MCF 10A (cell line): Measurements from ENCODE around the gene FREM1. TPM values are rescaled to one million over a fixed set of nuclear protein-coding genes. Genes with fewer than 3 reads are reported as not detected.

Source experiments
- BruUV-seq: library from RNA; stranded (reverse); fragments of 400-500 nt; replicated peaks from 2 replicates; lab custom pipeline; 2021; lab: Mats Ljungman, UMichigan
- CTCF ChIA-PET: fragments of 300-600 bp; sonication (Branson Sonifier 250); formaldehyde crosslinking; extraction: SDS; loops from one replicate; lab custom pipeline; 2021; ENCODE audit warnings: antibody characterized with exemption, inconsistent platforms; lab: Yijun Ruan, JAX
- POLR2A ChIA-PET: fragments of 300-600, 350-650 bp; sonication (Branson Sonifier 250); formaldehyde crosslinking; extraction: SDS; loops from one replicate; lab custom pipeline; 2020; ENCODE audit warnings: antibody characterized with exemption, inconsistent platforms; lab: Yijun Ruan, JAX
- DNase-seq: peaks from one replicate; pipeline ENCODE4 v3.0.0-alpha.2; 2018; ENCODE audit not compliant: unreplicated experiment
- H3K27ac Mint-ChIP-seq: one replicate; pipeline ENCODE4 v1.8.0; 2022; ENCODE audit warnings: mild to moderate bottlenecking, low read depth, mixed read lengths; ENCODE audit not compliant: unreplicated experiment
- H3K27me3 Mint-ChIP-seq: one replicate; pipeline ENCODE4 v1.8.0; 2022; ENCODE audit warnings: mixed read lengths; ENCODE audit not compliant: insufficient read depth, unreplicated experiment
- H3K36me3 Mint-ChIP-seq: one replicate; pipeline ENCODE4 v1.8.0; 2022; ENCODE audit warnings: mild to moderate bottlenecking, moderate library complexity, mixed read lengths; ENCODE audit not compliant: insufficient read depth, unreplicated experiment
- H3K4me1 Mint-ChIP-seq: one replicate; pipeline ENCODE4 v1.8.0; 2022; ENCODE audit warnings: mixed read lengths; ENCODE audit not compliant: insufficient read depth, unreplicated experiment
- H3K4me3 Mint-ChIP-seq: one replicate; pipeline ENCODE4 v1.8.0; 2022; ENCODE audit warnings: mild to moderate bottlenecking, moderate library complexity, mixed read lengths; ENCODE audit not compliant: unreplicated experiment
- H3K9me3 Mint-ChIP-seq: one replicate; pipeline ENCODE4 v1.8.0; 2022; ENCODE audit warnings: mixed read lengths; ENCODE audit not compliant: unreplicated experiment
- CTCF ChIP-seq: fragments of 200-600 bp; IDR thresholded peaks from one replicate; pipeline ENCODE4 v1.8.0; 2022; ENCODE audit warnings: antibody characterized with exemption, mild to moderate bottlenecking; ENCODE audit not compliant: unreplicated experiment
- intact Hi-C: fragments of 100-400 bp; cut with micrococcal nuclease; formaldehyde crosslinking; loops from 2 replicates; pipeline ENCODE4 v1.14.1; 2022
- total RNA-seq: library from RNA; stranded (reverse); gene quantifications from 2 replicates; pipeline ENCODE4 v1.2.3, GENCODE V29; 2022

Gene FREM1
- total RNA-seq, 1 experiment from 2014 or later = not detected

GRCh38 chr9:14849296-14849695 is 60.9 kb downstream of the FREM1 start:
- Mint-ChIP-seq H3K27ac (no peak overlapping the region), H3K9me3 (no peaks in the 10 kb centered on the region), H3K4me3 (no peak overlapping the region), H3K36me3 (no peaks in the 10 kb centered on the region), H3K4me1 (peaks cover 4% of the 10 kb centered on the region), H3K27me3 (peaks cover 73% of the 10 kb centered on the region)
- no peak for TF ChIP-seq CTCF
- no TSS peak for BruUV-seq
- intact Hi-C loops = loop anchor here (2.0 to 5.0 kb wide), 2 partner anchors 286 to 382 kb away; no protein-coding TSS in a partner anchor
- ChIA-PET CTCF (no interaction called here), POLR2A (no interaction called here)
- no peak for DNase-seq

GRCh38 chr9:14846871-14847311 is 63.3 kb downstream of the FREM1 start:
- POLR2A ChIA-PET = interaction anchor here (0.8 kb wide), 1 partner anchor 14 kb away, joined by 3 read pairs; no protein-coding TSS in a partner anchor
- H3K9me3 Mint-ChIP-seq = no peaks in the 10 kb centered on the region
- intact Hi-C loops = loop anchor here (5.0 kb wide), 1 partner anchor 380 kb away; no protein-coding TSS in a partner anchor
- no peak overlapping the region for H3K27ac Mint-ChIP-seq
- CTCF ChIA-PET = interaction anchor here (0.5 to 1.6 kb wide), 10 partner anchors 8 to 288 kb away, joined by 3 to 6 read pairs (median 3); no protein-coding TSS in a partner anchor
- peak; percentile 66 for DNase-seq
- H3K36me3 Mint-ChIP-seq = no peaks in the 10 kb centered on the region
- BruUV-seq = no TSS peak
- peaks cover 4% of the 10 kb centered on the region for H3K4me1 Mint-ChIP-seq
- H3K4me3 Mint-ChIP-seq = no peak overlapping the region
- TF ChIP-seq CTCF = peak; percentile 74
- H3K27me3 Mint-ChIP-seq = peaks cover 62% of the 10 kb centered on the region

- no peak for DNase-seq
- no peaks in the 10 kb centered on the region for H3K4me1 Mint-ChIP-seq
- H3K9me3 Mint-ChIP-seq = no peaks in the 10 kb centered on the region
- CTCF ChIA-PET = no interaction called here
- H3K27ac Mint-ChIP-seq = no peak overlapping the region
- BruUV-seq = no TSS peak
- intact Hi-C loops = no loop called here
- no peak overlapping the region for H3K4me3 Mint-ChIP-seq
- no peaks in the 10 kb centered on the region for H3K36me3 Mint-ChIP-seq
- no peak for TF ChIP-seq CTCF
- POLR2A ChIA-PET = no interaction called here
- peaks cover 61% of the 10 kb centered on the region for H3K27me3 Mint-ChIP-seq
Observed at GRCh38 chr9:14843163-14843562, 67.1 kb downstream of the FREM1 start.

GRCh38 chr9:14842269-14842668 is 68.0 kb downstream of the FREM1 start:
- intact Hi-C loops = no loop called here
- POLR2A ChIA-PET = interaction anchor here (0.8 kb wide), 1 partner anchor 25 kb away, joined by 3 read pairs; no protein-coding TSS in a partner anchor
- H3K9me3 Mint-ChIP-seq = no peaks in the 10 kb centered on the region
- no peak for DNase-seq
- H3K27ac Mint-ChIP-seq = no peak overlapping the region
- no peak overlapping the region for H3K4me3 Mint-ChIP-seq
- no peaks in the 10 kb centered on the region for H3K36me3 Mint-ChIP-seq
- peaks cover 61% of the 10 kb centered on the region for H3K27me3 Mint-ChIP-seq
- CTCF ChIA-PET = no interaction called here
- no peak for TF ChIP-seq CTCF
- H3K4me1 Mint-ChIP-seq = no peaks in the 10 kb centered on the region
- no TSS peak for BruUV-seq
